Left ventricle myocardium inferior (tissue), 1 donor: ENCODE data around the gene ANKMY1. TPM values are rescaled to one million over a fixed set of nuclear protein-coding genes. Genes with fewer than 3 reads are reported as not detected.

ENCODE experiments used
- DNase-seq: peaks from one replicate; pipeline ENCODE4 v3.0.0-alpha.2; 2020
- H3K27ac ChIP-seq: fragments of 200-600 bp; replicated peaks from 2 replicates; pipeline ENCODE4 v1.8.0; 2021
- H3K27me3 ChIP-seq: fragments of 200-600 bp; 2 replicates; pipeline ENCODE4 v1.8.0; 2021; ENCODE audit warnings: low read depth
- H3K36me3 ChIP-seq: fragments of 200-600 bp; 2 replicates; pipeline ENCODE4 v1.8.0; 2021
- H3K4me1 ChIP-seq: fragments of 200-600 bp; 2 replicates; pipeline ENCODE4 v1.8.0; 2021
- H3K4me3 ChIP-seq: fragments of 200-600 bp; 2 replicates; pipeline ENCODE4 v1.8.0; 2021; ENCODE audit warnings: mild to moderate bottlenecking, moderate library complexity
- H3K9me3 ChIP-seq: fragments of 200-600 bp; replicated peaks from 2 replicates; pipeline ENCODE4 v1.8.0; 2021
- CTCF ChIP-seq: fragments of 200-600 bp; IDR thresholded peaks from 2 replicates; pipeline ENCODE4 v1.8.0; 2021; ENCODE audit warnings: antibody characterized with exemption, mild to moderate bottlenecking, borderline replicate concordance
- intact Hi-C: fragments of 100-400 bp; cut with micrococcal nuclease; formaldehyde crosslinking; loops from one replicate; pipeline ENCODE4 v1.11.0; 2022
- total RNA-seq: library from RNA; stranded (reverse); fragmentation: NEBNext Ultra II Directional; extraction: Animal tissue kit (Norgen Biotek cat#: 25700); gene quantifications from one replicate; pipeline ENCODE4 v1.2.1, GENCODE V29; 2021
- donor health status: DM: no; HTN: yes; CAD: no; lungs with severe emphysema.

The ANKMY1 gene
- total RNA-seq, 1 donor from 2014 or later: 4.0 TPM

- no peak overlapping the region for H3K4me3 ChIP-seq
- no peak for TF ChIP-seq CTCF
- peaks cover 59% of the 10 kb centered on the region for H3K4me1 ChIP-seq
- H3K9me3 ChIP-seq: peaks cover 8% of the 10 kb centered on the region
- H3K27ac ChIP-seq: no peak overlapping the region
- H3K27me3 ChIP-seq: no peaks in the 10 kb centered on the region
- peaks cover 19% of the 10 kb centered on the region for H3K36me3 ChIP-seq
- DNase-seq: no peak
- intact Hi-C loops: no loop called here
Observed at GRCh38 chr2:240581811-240582210, 24.0 kb upstream of the ANKMY1 start.

- DNase-seq: no peak
- intact Hi-C loops: no loop called here
- peaks cover 37% of the 10 kb centered on the region for H3K36me3 ChIP-seq
- H3K27me3 ChIP-seq: no peaks in the 10 kb centered on the region
- H3K9me3 ChIP-seq: peaks cover 8% of the 10 kb centered on the region
- TF ChIP-seq CTCF: no peak
- peak overlapping the region; percentile 84 for H3K27ac ChIP-seq
- peaks cover 46% of the 10 kb centered on the region for H3K4me1 ChIP-seq
- no peak overlapping the region for H3K4me3 ChIP-seq
Observed at GRCh38 chr2:240579771-240580614, 22.2 kb upstream of the ANKMY1 start.

- H3K4me3 ChIP-seq: no peak overlapping the region
- H3K36me3 ChIP-seq: peaks cover 45% of the 10 kb centered on the region
- peak overlapping the region; percentile 84 for H3K27ac ChIP-seq
- peaks cover 8% of the 10 kb centered on the region for H3K9me3 ChIP-seq
- no peak for TF ChIP-seq CTCF
- no peaks in the 10 kb centered on the region for H3K27me3 ChIP-seq
- peaks cover 39% of the 10 kb centered on the region for H3K4me1 ChIP-seq
- no peak for DNase-seq
- intact Hi-C loops: no loop called here
Observed at GRCh38 chr2:240579071-240579762, 21.4 kb upstream of the ANKMY1 start.

- Histone ChIP-seq H3K27ac (peak overlapping the region; percentile 7), H3K9me3 (peaks cover 8% of the 10 kb centered on the region), H3K36me3 (peaks cover 52% of the 10 kb centered on the region), H3K4me3 (no peak overlapping the region), H3K4me1 (peaks cover 33% of the 10 kb centered on the region), H3K27me3 (no peaks in the 10 kb centered on the region)
- DNase-seq: no peak
- no peak for TF ChIP-seq CTCF
- intact Hi-C loops: no loop called here
Observed at GRCh38 chr2:240578488-240578887, 20.7 kb upstream of the ANKMY1 start.

GRCh38 chr2:240578110-240578450 lies 20.3 kb upstream of the ANKMY1 start:
- no peak for TF ChIP-seq CTCF
- Histone ChIP-seq H3K27ac (peak overlapping the region; percentile 7), H3K27me3 (no peaks in the 10 kb centered on the region), H3K4me1 (peaks cover 33% of the 10 kb centered on the region), H3K4me3 (no peak overlapping the region), H3K36me3 (peaks cover 55% of the 10 kb centered on the region), H3K9me3 (peaks cover 8% of the 10 kb centered on the region)
- intact Hi-C loops: no loop called here
- DNase-seq: peak; percentile 21
